COR-L47 (cell line): ENCODE measurements around the gene RAD51B.

Experiments
- DNase-seq: peaks from one replicate; lab custom pipeline; 2025; lab: John Stamatoyannopoulos, UW

The RAD51B gene

DNA sequence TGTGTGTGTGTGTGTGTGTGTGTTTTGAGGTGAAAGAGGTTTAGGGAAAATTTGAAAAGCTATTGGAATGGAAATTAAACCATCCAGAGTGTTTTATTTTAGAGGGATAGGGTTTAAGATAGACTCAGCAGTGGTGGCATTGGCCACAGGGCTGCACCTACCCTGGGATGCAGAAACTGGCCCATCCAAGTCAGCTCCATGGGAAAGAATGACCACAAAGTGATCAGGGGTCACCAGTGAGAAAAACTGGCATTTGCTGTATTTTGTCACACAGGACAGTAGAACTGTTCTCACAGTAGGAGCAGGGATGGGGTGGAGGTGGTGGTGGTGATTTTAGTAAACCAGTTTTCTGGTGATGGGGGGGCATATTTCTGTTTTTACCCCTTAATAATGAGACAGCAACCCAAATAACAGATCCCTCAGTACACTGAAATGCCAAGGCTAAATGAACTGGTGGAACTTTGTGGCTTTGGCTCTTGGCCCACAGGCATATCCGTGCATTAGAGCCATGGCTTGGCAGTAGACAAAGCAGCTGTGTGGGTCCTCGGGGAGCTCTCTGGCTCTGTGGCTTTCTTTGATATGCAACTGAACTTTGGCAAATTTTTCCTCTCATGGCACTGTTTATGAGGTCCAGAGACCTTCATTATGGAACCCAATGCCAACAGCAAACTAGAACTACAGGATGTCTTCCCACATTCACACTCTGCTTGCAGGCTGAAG is 625.0 kb downstream of the RAD51B start:
- no peak for DNase-seq

DNA sequence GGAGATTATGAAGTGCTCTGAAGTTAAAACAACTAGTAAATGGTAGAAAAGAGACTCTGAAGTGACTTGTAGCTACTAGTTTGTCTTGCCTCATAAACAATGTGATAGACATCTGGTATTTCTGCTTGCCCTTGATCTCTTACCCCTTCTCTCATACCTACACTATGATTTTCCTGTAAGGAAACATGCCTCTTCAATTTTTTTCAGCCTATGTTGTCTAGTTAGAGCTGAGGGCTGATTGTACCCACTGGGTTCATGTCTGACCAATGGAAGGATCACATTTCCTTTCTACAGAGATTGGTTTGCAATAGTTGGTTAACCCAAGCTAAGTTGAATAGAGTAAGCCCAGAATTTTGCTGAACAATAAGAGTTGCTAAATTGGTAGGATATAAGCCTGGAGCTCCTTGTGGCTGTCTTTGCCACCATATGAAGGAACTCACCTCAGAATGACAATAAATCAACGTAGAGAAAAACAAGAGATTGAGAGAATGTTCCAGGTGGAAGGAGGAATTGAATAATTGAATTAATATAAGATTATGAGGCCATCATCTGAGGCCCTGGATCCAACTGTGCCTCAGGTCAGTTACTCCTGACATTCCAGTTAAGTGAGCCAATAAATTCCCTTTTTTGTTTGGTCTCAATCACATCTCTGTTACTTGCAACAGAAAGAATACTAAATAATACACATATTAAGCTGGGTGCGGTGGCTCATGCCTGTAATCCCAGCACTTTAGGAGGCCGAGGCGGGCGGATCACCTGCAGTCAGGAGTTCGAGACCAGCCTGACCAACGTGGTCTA is 626.9 kb downstream of the RAD51B start:
- DNase-seq: no peak

DNA sequence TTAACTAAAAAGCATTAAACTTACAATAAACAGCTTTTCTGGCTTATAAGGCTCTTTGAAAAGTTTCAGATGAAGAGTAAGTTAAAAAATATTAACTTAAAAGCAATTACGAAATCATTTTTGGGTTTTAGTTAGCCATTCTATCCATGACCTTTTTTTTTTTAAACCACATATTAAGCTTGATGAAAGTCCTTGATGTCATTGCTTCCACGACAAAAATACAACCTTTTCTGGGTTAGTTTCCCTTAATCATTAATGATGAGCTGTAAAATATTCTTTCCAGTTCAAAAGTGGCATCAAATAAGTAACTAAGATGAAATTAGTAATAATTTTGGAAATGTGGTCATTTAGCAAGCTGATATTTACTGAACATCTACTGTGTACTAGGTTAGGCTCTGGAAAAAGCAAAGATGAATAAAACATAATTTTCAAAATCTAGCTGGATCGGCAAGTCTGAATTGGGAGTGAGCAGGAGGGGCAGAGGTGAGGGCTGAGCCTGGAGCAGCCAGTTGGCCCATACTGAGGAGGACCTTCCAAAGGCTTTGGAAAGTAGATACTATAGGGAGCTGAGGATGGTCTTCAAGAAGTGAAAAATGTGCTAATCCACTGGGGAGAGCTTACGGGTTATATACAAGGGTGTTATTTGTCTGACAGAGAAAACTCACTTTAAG is 628.1 kb downstream of the RAD51B start:
- DNase-seq: no peak

DNA sequence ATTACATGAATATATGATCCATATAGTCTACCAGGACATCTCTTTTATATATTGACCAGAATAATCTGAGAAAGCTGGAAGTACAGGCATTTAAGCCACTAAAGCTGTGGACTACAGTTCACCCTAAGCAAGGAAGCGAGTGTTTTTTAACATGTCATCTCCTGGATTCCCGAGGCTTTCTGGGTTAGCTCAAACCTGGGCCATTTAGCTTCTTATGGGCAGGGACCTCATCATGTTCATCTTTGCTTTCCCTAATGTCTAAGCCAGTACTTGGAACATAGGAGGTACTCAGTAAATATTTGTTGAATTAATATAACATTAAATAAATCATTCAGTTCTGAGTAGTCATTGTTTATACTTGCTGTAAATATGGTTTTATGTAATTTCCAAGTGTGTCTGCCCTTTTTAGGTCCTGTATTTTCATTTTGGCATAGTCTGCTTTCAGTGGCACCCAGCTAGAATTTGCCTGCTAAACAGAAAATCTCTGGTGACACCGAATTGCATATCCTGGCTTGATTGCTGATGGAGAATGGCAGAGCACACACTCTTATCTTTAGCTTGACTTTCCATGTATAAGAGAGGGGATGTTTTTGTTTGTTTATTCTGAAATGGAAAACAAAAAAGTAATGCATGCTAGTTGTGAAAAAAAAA is 628.8 kb downstream of the RAD51B start:
- no peak for DNase-seq

DNA sequence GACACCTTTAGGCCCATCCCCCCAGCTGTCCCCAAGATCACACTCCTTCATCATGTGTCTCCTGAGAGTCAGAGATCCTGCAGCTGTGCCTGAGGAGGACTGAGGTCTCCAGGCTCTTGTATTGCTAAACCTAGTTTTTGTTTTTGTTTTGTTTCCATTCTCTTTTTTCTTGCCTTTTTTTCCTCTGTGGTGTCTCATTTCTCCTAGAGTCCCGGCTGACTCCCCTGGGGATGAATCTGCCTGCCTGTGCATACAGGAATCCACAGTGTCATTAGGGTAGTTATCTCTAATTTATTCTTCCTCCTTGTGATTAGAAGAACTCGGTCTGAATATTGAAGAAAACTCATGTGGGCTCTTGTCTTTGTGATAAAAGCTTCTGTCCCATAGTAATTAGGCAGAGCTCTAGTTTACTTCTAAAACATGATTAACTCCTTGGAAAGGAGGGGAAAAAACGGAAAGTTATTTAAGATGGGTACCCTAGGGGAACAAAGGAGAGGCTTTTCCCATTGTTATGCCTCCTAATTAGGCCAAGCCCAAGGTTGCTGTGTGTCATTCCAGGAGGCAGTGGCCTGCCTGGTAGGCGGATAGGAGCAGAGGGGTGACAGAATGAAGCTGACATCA is 630.1 kb downstream of the RAD51B start:
- DNase-seq: no peak

DNA sequence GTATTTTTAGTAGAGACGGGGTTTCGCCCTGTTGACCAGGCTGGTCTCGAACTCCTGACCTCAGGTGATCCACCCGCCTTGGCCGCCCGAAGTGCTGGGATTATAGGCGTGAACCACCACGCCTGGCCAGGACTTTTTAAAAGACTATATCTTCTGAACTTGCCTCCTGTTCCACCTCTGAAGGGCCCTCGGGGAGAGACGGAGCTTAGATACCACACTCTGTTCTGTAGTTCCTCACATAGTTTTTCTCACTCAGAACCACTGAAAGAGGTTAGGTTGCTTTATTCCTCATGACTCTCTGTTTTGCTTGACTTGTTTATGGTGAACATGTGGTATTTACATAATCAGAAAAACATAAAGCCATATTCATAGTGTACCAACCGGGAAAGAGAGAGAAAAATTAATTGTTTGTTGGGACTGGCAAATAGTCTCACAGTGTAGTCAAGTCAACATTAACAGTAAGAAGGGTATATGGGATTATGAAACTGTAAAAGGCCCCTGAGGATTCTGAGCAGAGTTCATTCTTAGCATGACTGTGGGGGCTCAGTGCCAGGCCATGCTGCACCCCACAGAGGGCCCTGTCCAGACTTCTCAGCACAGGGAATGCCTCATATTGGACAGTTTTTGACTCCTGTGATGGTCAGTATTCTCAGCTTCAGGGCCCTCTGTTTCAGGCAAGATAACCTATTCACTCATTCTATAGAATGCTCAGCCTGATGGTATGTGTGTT is 631.0 kb downstream of the RAD51B start:
- no peak for DNase-seq

DNA sequence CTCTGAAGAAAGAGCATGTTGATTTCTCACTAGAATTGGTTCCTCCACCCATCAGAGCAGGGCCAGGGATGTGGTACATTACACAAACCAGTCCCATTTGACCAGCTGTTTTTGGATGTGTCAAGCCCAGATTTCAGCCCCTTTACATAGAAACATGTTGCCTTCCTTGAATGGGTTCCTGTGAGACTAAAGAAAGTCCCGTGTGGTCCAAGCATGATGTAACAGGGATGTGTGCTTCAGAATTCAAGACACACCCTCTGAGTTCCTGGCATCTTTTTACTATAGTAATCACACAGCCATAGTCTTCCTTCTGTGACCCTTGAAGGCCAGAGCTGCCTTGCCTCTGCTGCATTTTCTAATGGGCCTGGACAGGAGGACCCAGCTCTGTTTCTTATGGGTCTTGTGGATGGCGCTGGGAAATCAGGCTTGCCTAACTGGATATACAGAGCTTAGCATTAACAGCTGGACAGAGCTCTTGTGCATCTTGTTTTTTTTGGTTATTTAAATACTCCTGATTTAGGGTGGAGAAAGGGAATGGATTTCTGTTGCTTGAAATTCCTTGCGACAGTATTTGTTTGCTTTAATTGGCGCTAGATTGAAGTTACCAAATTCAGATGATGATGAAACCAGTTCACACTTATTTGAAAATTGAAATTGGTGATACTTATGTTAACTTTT is 632.3 kb downstream of the RAD51B start:
- DNase-seq: no peak

DNA sequence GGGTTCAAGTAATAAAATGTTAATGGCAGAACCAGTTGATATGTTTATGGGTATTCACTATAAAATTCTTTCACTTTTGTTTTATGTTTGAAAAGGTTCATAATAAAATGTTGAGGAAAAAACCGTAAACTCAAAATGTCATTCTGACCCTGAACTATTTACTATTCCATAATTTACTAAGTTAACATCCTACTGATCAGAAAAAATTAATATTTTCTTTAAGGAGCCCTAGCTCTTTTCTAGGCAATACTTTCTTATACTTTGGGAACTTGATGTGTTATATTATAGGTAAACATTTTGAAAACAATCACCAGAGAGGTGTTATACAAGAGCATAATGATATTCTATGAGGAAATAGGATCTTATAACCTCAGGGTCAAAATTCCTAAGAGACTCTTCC is 638.7 kb downstream of the RAD51B start:
- DNase-seq: no peak

DNA sequence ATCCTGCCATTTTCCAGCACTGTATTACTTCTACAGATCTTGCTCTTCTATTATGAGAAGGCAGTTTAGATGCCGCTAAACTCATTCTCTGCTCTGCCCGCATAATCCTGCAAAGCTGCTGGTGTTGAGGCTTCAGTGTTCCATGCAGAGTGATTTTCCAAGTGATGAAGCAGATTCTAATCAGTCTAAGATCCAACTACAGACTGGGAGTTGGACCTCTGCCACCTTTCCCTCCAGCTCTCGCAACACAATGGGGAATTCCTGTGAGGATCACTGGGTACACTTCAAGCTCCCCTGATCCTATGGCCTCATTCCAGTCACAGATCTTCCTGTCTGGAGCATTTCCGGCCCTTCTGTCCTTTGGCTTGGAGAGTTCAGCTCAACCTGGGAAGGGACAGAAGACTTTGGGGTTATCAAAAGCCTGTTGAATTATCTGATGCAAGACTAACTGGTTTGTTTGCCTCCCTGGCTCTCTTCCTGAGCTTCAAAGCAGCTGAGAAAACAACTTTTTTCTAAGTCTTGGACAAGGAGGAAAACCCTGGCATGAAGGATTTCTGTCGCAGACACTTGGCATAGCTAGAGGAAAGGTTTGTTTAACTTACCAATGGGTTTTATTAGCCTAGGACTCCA is 639.4 kb downstream of the RAD51B start:
- DNase-seq: peak; percentile 4

DNA sequence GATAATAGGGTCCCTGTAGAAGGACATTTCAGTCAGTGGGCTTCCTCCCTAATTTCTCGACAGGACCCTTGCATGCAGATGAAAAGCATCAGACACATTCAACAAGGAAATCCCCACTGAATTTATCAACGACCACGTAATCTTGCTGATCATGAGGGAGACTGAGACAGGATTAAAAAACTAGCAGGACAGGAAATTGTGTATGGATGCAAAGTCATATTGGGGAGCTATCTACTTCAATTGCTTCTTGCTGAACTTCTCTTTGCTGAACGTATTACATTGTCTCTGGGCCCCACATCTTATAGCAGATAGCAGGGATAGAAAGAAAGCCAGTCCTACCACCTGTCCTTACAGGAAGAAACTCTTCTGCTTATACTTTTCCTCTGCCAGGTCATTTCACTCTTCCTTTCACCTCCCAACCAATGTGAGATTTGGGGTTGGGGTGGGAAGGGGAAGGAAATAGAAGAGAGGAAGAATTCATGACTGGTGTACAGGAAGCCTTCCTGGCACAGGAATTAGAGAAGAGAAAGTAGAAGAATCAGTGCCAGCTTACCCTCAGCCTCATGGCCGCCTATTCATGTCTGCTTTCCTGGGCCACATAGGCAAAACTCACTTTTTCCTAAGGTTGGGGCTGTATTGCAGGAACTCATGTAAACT is 640.0 kb downstream of the RAD51B start:
- no peak for DNase-seq

DNA sequence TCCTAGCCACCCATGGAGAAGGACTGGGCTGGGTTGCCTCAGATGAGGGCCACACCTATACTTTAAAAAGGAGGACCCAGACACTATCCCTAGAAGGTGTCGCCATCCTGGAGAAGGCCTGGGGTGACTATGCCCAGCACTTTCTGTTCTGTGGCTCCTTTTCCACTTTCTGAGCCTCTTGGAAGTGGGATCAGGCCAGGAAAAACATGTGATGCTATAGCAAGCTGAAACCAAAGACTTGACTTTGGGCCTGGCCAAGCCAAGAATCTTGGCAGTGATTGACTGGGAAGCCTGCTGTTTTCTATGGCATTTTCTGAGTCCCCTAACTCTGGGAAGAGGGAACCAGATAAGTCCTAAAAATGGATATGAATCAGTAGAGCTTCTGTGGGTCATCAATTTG is 641.0 kb downstream of the RAD51B start:
- no peak for DNase-seq

DNA sequence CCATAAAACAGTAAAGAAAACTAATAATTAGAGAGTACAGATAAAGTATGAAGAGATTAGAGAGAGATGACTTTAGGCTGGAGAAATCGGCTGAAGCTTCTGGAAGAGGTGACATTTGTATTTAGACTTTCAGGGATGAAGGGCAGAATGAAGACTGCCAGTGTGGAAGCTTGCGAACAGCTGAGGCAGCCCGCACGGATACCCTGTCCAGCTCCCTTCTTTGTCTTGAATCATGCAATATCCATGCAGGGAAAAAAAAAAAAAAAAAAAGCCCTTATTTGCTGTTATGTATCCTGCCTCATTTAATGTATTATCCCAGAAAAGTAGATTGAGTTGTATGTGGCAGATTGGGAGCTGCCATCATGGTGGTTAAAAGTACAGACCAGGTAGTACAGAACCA is 641.5 kb downstream of the RAD51B start:
- no peak for DNase-seq

DNA sequence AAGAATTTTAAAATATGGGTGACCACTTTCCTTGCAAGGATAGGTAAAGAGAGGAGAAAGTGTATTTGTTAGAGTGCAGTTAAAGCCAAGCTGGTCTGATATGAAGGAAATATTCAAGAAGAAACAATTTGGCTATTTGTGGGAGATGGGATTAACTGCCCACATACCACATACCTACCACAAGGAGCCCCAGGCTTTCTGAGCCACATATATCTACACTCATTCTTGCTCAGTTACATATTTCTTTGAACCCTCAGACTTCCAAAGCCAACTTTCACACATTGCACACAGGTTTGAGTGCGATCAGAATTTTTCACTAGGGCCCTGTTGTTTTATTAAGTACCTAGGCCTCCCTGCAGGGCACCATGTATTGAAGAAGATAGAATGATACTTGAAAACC is 643.1 kb downstream of the RAD51B start:
- no peak for DNase-seq

DNA sequence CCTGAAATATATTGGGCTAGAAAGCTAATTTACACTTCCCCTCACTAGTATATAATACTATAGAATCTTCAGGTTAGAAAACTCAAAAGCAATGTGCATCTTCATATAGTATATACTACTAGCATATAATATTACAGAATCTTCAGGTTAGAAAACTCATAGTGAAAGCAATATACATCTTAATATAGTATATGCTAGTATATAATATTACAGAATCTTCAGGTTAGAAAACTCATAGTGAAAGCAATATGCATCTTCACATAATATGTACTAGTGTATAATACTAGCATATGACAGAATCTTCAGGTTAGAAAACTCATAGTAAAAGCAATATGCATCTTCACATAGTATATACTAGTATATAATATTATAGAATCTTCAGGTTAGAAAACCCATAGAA is 643.7 kb downstream of the RAD51B start:
- DNase-seq: no peak

DNA sequence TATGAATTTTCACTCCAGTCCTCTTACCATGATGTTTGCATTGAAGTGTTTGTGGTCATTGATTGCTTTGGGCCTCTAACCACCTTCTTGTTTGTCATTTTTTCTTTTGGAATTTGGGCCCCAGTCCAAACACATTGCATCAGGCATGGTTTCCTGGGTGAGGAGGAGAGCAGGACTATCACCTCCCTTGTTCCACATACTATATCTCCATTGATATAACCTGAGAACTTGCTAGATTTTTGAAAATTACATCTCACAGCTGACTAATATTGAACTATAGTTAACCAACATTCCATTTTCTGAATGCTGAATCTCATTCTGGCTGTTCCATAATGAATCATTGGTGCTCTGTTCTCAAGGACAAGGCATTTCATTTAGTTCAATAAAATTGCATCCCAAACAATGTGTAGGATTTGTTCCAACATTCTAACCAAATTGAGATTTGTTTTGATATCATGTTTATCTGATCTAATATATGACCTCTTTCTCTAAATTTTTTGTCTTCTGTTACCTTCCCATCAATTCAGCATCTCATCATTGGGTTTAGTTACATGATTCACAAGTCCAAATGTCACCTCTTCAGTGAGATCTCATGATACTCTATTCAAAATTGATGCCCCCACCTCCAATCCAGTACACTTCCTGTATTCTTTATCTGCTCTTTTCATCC is 644.3 kb downstream of the RAD51B start:
- no peak for DNase-seq

DNA sequence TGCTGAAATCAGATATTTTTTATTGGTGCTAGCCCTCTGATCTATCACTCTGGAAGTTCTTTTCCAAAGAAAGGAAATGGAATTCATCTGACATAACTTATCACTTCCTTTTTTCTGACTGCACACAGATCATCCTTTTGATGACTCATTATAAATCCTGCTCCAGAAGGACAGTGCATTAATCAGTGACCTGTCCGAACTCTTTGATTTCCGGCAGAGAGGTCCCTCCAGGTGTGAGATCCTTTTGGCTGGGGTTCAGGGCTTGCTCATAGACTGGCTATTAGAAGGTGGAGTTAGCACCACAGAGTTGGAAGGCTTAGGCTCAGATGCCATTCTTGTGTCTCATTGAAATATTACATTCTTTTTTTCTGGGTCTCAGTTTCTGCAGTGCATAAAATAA is 645.1 kb downstream of the RAD51B start:
- no peak for DNase-seq

DNA sequence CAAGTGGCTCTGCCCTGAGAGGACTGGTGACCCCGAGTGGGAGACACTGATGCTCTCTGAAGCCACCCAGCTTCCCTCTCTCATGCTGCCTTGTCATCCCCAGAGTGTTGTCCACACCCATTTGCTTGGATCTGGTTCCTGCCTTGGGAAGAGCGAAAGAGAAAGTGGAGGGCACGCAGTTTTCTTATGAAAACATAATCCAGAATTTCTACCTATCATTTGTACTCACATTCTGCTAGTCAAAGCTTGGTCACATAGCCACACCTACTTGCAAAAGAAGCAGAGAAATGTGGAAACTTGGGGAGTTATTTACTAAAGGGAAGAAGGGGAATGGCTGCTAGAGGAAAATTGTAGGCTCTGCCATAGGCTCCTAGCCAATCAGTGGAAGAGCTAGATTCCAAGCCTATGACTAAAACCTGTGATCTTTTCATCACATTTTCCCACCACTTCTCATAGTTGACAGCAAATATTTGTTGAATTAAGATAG is 647.0 kb downstream of the RAD51B start:
- DNase-seq: no peak

DNA sequence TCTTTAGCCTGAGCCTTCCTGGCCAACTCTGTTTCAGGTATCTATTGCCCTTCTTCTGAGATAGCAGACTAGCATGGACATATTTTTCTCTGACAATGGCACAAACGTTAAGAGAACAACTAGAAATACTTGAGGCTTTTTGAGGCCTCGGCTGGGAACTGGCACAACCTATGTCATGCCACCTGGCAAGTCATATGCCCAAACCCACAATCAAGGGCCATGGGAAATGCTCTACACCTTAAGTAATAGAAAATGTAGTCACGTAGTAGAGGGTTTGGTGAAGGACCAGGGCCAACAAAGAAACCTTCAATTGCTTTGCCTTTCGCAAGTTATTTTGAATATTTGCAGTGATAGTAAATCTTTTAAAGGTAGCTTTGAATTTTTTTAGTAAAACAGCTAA is 647.8 kb downstream of the RAD51B start:
- DNase-seq: no peak
